ENCODE measurements around the gene SLCO2A1.

Gene SLCO2A1

DNA sequence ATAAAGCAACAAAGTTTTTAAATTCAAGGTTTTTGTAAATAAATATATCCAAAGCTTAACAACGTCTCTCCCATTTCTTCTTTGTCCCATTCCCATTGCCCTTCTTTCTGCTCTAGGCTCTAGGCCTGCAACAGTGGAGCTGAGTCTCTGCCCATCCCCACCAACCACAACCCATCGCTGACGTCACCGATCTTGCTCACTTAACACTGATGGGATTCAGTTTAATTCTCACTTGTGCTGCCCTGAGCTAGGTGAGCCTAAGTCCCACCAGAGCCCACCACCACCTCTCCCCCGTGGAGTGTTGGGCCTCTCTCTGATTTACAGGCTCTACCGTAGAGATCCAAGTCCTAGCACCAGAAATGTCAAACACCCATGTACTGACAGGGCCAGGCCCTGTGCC lies 72.7 kb downstream of the SLCO2A1 start:
- TF ChIP-seq, protein P1, sequence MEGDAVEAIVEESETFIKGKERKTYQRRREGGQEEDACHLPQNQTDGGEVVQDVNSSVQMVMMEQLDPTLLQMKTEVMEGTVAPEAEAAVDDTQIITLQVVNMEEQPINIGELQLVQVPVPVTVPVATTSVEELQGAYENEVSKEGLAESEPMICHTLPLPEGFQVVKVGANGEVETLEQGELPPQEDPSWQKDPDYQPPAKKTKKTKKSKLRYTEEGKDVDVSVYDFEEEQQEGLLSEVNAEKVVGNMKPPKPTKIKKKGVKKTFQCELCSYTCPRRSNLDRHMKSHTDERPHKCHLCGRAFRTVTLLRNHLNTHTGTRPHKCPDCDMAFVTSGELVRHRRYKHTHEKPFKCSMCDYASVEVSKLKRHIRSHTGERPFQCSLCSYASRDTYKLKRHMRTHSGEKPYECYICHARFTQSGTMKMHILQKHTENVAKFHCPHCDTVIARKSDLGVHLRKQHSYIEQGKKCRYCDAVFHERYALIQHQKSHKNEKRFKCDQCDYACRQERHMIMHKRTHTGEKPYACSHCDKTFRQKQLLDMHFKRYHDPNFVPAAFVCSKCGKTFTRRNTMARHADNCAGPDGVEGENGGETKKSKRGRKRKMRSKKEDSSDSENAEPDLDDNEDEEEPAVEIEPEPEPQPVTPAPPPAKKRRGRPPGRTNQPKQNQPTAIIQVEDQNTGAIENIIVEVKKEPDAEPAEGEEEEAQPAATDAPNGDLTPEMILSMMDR (IDR thresholded peaks at IDR 0.05; ENCODE audit: low read length, missing control alignments): no peak
- DNase-seq (ENCODE audit: low read depth): no peak
- H3K4me3 ChIP-seq (replicated peaks; ENCODE audit: low read depth, low read length): no peak overlapping the region

DNA sequence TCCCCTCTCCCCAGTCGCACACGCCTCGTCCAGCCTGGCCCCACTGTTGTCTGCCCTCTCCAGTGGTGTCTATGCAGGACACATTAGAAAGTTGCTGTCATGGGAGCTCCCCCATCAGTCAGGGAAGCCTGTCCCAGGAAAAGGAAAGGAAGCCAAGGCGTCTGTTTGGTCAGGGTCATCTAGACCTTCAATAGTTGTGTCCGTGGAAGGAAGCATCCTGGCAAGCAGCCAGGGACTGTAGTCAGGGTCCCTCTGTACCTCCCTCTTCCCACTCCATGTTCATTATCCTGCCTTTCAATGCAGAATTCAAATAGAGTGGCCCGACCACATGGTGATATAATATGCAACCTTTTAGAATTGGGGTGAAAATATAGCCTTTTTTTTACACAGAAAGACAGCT lies 73.4 kb downstream of the SLCO2A1 start:
- DNase-seq (ENCODE audit: low read depth): no peak
- H3K4me3 ChIP-seq (replicated peaks; ENCODE audit: low read depth, low read length): no peak overlapping the region
- TF ChIP-seq, protein P1 (IDR thresholded peaks at IDR 0.05; ENCODE audit: low read length, missing control alignments): no peak

DNA sequence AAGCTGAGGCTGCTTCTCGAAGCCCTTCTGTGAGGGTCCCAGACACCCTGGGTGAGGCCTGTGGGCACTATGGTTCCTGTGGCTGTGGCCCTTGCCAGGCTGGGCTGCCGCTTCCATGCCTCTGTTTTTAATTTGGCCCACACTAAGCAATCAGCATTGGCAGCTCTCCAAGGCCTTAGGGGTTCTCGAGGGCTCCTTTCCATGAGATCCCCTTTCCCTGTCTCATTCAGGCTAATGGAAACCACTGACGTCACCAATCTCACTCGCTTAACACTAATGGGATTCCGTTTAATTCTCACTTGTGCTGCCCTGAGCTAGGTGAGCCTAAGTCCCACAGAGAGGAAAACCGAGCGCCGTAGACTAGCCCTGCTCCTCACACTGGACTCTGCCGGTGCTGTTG lies 73.8 kb downstream of the SLCO2A1 start:
- no peak overlapping the region for H3K4me3 ChIP-seq (replicated peaks; ENCODE audit: low read depth, low read length)
- DNase-seq (ENCODE audit: low read depth): no peak
- TF ChIP-seq, protein P1 (IDR thresholded peaks at IDR 0.05; ENCODE audit: low read length, missing control alignments): no peak

DNA sequence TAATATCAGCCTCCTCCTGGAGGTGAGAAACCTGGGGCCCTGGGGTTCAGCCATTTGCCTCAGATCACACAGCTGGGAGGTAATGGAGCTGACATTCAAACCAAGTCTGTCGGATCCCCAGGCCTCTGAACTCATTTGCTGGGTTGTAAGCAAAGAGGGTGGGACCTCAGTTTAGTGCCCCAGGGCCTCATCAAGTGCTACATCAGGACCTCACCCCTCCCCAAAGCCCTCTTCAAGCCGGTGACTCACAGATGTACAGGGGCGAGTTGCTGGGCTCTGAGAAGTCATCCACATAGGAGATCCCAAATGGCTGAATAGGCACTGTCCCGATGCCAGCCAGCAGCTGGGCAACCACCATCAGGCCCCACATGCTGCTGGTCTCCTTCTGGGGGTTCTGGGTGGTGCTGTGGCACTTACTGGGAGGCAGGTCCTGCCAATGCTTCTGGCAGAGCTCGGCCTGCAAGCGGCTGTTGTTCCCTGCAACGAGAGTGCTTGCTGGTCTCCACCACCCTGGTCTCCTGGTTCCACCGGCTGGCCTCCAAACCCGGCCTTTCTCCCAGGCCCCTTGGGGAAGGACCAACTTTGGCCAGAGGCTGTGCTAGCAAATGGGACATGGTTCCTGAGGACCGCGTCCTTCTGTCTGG lies 74.9 kb downstream of the SLCO2A1 start:
- H3K4me3 ChIP-seq (replicated peaks; ENCODE audit: low read depth, low read length): no peak overlapping the region
- TF ChIP-seq, protein P1 (IDR thresholded peaks at IDR 0.05; ENCODE audit: low read length, missing control alignments): no peak
- no peak for DNase-seq (ENCODE audit: low read depth)

DNA sequence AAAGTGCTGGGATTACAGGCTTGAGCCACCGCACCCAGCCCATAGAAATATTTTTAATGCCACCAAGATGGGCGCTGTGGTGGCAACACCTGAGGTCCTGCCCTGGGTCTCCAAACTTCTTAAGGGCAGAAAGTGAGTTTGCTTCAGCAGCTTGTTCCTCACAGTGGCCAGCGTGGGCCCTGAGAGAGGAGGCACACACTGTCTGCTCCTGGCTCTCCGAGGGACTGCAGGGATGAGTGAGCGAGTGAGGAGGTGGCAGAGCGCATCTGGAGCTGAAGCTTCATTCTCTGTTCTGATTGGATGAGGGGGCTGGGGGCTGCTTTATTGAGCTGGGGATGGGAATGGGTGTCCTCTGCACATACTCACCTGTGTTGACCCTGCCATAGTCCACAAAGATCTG lies 76.4 kb downstream of the SLCO2A1 start:
- TF ChIP-seq, protein P1 (IDR thresholded peaks at IDR 0.05; ENCODE audit: low read length, missing control alignments): no peak
- DNase-seq (ENCODE audit: low read depth): no peak
- H3K4me3 ChIP-seq (replicated peaks; ENCODE audit: low read depth, low read length): no peak overlapping the region

DNA sequence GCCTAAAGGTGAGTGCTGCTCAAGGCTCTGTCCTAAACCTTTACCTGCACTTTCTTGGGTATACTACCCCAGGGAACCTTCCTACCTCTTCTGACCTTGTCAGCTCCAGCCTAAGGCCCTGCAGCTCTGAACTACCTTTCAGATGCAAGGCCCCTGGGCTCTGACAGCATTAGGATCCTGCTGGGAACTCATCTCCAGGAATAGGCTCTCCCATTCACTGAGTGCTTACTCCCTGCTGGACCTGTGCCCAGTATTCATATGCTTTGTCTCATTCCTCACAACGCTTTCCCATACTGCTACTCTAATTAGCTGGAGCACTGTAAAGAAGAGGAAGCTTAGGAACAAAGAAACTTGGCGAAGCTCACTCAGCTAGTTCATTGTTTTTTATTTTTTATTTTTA lies 80.3 kb downstream of the SLCO2A1 start:
- DNase-seq (ENCODE audit: low read depth): peak; percentile 82
- H3K4me3 ChIP-seq (replicated peaks; ENCODE audit: low read depth, low read length): no peak overlapping the region
- TF ChIP-seq, protein P1 (IDR thresholded peaks at IDR 0.05; ENCODE audit: low read length, missing control alignments): no peak

DNA sequence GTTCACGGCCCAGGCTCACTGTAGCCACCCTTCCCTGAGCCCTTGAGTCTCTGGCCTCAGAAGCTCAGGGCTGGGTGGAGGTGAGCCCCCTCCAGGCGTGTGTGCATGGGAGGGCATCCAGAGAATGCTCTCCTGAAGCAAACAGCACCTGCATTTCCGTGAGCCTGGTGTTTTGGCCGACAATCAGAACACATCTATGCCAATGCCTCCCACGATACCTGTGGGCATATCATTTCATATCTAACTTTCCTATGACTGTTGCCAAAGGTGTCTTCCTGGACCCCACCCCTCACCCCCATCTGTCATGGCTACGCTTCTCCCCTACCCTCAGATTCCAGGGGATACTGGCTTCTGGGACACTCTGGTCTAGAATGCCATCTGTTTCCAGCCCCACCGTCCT lies 80.7 kb downstream of the SLCO2A1 start:
- no peak for DNase-seq (ENCODE audit: low read depth)
- TF ChIP-seq, protein P1 (IDR thresholded peaks at IDR 0.05; ENCODE audit: low read length, missing control alignments): no peak
- H3K4me3 ChIP-seq (replicated peaks; ENCODE audit: low read depth, low read length): no peak overlapping the region

Data from fibroblast of pulmonary artery (primary cell).